ENCODE data around the gene ZFP57. TPM values are rescaled to one million over a fixed set of nuclear protein-coding genes. Genes with fewer than 3 reads are reported as not detected.
"Not testable (repeated sequence)": the region's sequence is repeated elsewhere in the genome, so short reads cannot be mapped to it uniquely, and the experiment has no call there.

The ZFP57 gene
- total RNA-seq, 4 donors from 2014 or later, result not detected

GRCh38 chr6:29676981-29677601 is 3.9 kb downstream of the ZFP57 start:
- Histone ChIP-seq H3K4me1 (no peaks in the 10 kb centered on the region), H3K4me3 (replicated peaks in 1 of 3) (no peak overlapping the region), H3K27ac (no peak overlapping the region), H3K9me3 (no peaks in the 10 kb centered on the region), H3K36me3 (no peaks in the 10 kb centered on the region), H3K27me3 (no peaks in the 10 kb centered on the region)
- no peak for TF ChIP-seq CTCF (IDR thresholded peaks at IDR 0.05)
- TF ChIP-seq POLR2A (IDR thresholded peaks at IDR 0.05), result no peak
- no peak for DNase-seq
- 20 to 59% methylated on average over 2 of the region's 2 CpGs for WGBS, 2 donors
- intact Hi-C loops (cut with DNase I), result no loop called here

DNA sequence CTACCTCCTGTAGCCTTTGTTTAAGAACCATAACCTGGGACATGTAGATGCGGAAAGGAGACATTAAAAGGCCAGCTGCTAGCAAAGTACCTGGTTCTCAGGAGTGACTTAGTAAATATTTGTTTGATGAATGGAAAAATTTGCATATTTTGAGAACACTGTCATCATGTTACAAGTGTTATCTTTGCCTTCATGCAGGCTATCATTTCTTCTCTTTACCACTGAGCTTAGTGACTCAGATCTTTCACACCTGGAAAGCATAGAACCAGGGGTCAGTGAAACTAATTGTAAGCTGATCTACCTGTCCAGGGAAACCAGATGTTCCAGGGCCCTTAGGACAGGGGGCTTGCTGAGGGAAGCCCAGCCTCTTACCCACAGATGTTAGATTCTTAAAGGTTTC is 5.4 kb downstream of the ZFP57 start:
- 100% methylated on average over 1 of the region's 1 CpG for WGBS, 2 donors
- TF ChIP-seq POLR2A (IDR thresholded peaks at IDR 0.05), result no peak
- TF ChIP-seq CTCF (IDR thresholded peaks at IDR 0.05), result no peak
- intact Hi-C loops (cut with DNase I), result no loop called here
- H3K27me3 ChIP-seq, result no peaks in the 10 kb centered on the region
- no peak overlapping the region for H3K27ac ChIP-seq
- H3K4me1 ChIP-seq, result no peaks in the 10 kb centered on the region
- no peak overlapping the region for H3K4me3 ChIP-seq (replicated peaks in 1 of 3)
- no peak for DNase-seq
- no peaks in the 10 kb centered on the region for H3K9me3 ChIP-seq
- H3K36me3 ChIP-seq, result no peaks in the 10 kb centered on the region

DNA sequence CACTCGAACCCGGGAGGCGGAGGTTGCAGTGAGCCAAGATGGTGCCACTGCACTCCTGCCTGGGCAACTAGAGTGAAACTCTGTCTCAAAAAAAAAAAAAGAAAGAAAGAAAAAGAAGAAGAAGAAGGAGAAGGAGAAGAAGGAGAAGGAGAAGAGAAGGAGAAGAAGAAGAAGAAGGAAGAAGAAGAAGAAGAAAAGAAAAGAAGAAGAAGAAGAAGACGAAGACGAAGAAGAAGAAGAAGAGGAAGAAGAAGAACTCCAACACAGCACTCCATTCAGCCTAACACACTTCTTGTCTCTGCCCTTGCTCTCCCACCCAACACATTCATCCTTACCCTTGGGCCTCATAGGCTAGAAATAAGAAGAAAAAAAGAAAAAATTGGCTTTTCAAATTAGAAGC is 6.9 kb downstream of the ZFP57 start:
- no peak for TF ChIP-seq CTCF (IDR thresholded peaks at IDR 0.05)
- no peak for TF ChIP-seq POLR2A (IDR thresholded peaks at IDR 0.05)
- H3K9me3 ChIP-seq, result no peaks in the 10 kb centered on the region
- no peak for DNase-seq
- H3K4me3 ChIP-seq (replicated peaks in 1 of 3), result no peak overlapping the region
- 95 to 96% methylated on average over 5 of the region's 5 CpGs for WGBS, 2 donors
- no peaks in the 10 kb centered on the region for H3K4me1 ChIP-seq
- intact Hi-C loops (cut with DNase I), result no loop called here
- no peaks in the 10 kb centered on the region for H3K36me3 ChIP-seq
- no peaks in the 10 kb centered on the region for H3K27me3 ChIP-seq
- H3K27ac ChIP-seq, result no peak overlapping the region

GRCh38 chr6:29673161-29673560 is 7.8 kb downstream of the ZFP57 start:
- DNase-seq, result no peak
- WGBS, 2 donors, result 93 to 96% methylated on average over 12 of the region's 12 CpGs
- no peaks in the 10 kb centered on the region for H3K9me3 ChIP-seq
- intact Hi-C loops (cut with DNase I), result no loop called here
- no peaks in the 10 kb centered on the region for H3K27me3 ChIP-seq
- TF ChIP-seq CTCF (IDR thresholded peaks at IDR 0.05), result no peak
- TF ChIP-seq POLR2A (IDR thresholded peaks at IDR 0.05), result no peak
- H3K27ac ChIP-seq, result no peak overlapping the region
- no peak overlapping the region for H3K4me3 ChIP-seq (replicated peaks in 1 of 3)
- H3K4me1 ChIP-seq, result no peaks in the 10 kb centered on the region
- H3K36me3 ChIP-seq, result no peaks in the 10 kb centered on the region

- H3K4me3 ChIP-seq (replicated peaks in 1 of 3); H3K9me3 ChIP-seq; H3K27ac ChIP-seq; H3K36me3 ChIP-seq; H3K27me3 ChIP-seq; H3K4me1 ChIP-seq; DNase-seq; intact Hi-C loops (cut with DNase I): not testable (repeated sequence)
- 80 to 92% methylated on average over 5 of the region's 5 CpGs for WGBS, 2 donors
Observed at GRCh38 chr6:29672116-29672515, 8.8 kb downstream of the ZFP57 start.

GRCh38 chr6:29671026-29671425 is 9.9 kb downstream of the ZFP57 start:
- 42 to 65% methylated on average over 1 of the region's 1 CpG for WGBS, 2 donors

More at GRCh38 chr6:29671026-29671425, 9.9 kb downstream of the ZFP57 start:
- no peaks in the 10 kb centered on the region for H3K36me3 ChIP-seq
- H3K27me3 ChIP-seq, result no peaks in the 10 kb centered on the region
- no peaks in the 10 kb centered on the region for H3K9me3 ChIP-seq
- no peak overlapping the region for H3K4me3 ChIP-seq (replicated peaks in 1 of 3)
- DNase-seq, result no peak
- H3K27ac ChIP-seq, result no peak overlapping the region
- intact Hi-C loops (cut with DNase I), result no loop called here
- no peaks in the 10 kb centered on the region for H3K4me1 ChIP-seq
- TF ChIP-seq CTCF (IDR thresholded peaks at IDR 0.05) (no peak), POLR2A (IDR thresholded peaks at IDR 0.05) (no peak)
